HG03108 (cell line): Measurements from ENCODE around the gene OGA.

Source experiments
- ATAC-seq: cut with Tn5 transposase; IDR thresholded peaks from one replicate; pipeline ENCODE4 v1.9.1; 2021; ENCODE audit warnings: moderate library complexity; ENCODE audit not compliant: unreplicated experiment

The OGA gene

DNA sequence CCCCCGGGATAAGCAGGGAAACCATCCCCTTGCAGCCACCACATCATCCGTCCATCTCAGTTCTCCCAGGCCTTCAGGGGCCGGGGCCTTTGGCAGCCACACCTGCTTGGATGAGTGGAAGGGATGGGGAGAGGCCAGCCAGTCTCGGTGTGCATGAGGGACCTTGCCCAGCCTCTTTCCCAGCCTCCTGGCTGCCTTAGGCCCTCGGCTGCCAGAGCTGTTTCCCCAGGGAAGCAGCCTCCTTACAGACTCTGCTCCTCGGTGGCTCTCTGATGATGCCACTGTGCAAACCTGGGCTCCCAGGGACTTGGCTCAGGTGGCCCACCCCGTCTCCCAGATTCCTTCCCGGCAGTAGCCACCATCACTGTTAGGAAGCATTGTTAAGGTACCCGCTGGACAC is 57.0 kb downstream of the OGA start:
- ATAC-seq, result no peak

DNA sequence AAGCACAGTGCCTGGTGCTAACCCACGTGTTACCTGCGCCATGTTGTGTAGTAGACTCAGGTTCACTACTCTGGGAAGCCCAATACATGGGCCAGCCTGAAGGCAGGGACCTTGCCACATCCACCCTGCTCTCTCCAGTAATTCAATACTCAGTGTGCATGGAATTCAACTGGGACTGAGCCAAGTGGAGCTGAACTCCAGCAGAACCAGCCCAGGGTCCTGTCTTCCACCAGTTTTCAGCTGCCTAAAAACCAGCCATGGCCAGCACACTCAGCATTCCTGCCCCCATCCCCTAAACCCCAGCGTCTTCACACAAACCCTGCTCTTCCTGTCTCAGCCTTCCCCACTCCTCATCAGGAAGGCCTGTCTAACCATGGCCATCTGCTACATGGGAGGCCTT is 57.7 kb downstream of the OGA start:
- ATAC-seq, result no peak

DNA sequence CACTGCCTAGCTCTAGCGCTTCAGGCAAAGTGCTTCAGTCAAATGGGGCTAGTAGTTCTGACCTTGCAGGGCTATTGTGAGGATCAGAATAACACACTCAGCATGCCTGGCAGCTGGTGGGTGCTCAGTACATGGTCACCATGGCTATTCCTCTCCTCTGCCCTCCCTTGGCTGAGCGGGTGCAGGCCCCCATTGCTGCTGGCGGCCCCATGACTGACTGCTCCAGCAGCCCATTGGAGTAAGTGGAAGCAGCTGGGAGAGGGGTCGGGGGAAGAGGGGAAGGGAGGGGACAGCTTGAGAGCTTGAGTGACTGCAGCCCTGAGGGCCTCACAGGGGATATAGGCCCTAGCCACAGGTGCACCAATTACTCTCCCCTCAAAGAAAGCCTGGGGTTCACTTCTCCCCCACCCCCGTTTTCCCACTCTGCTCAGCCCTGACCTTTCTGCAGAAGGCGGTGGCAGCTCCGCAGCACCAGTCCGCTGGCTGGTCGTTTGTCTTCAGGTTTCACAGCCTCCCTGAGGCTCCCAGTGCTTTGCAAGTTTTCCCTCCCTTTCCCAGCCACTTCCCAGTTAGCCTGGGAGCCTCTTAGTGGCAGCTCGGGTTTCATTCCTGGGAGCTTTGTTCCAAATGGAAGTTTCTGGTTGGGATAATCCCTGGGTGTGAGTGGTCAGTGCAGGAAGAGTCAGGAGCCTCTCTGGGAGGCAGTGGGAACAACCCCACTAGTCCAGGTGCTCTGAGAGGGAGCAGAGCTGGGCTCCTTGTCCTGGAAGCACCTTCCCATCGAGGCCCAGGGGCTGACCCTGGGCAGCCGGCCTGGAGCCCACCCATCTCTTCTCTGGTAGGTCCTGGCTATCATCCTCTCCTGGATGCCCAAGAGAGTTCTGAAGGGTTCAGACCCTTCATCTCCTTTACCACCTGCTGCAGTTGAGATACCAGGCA is 58.7 kb downstream of the OGA start:
- no peak for ATAC-seq

DNA sequence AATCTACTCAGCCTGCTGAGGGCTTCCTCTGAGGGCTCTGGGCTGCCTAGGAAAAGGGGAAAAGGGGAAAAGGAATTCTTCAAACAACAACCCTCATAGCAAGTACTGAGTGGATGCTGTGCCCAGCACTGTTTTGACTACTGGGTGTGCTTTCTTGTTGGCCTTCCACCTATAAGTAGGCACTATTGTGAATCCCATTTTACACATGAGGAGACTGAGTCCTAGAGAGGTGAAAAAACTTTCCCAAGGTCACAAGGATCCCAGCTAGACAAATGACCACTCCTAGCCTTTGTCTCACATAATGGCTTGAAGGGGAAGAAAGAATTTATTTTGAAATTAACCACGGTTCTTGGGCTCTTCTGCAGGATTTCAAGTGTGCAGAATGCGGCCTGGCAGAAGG is 59.4 kb downstream of the OGA start:
- ATAC-seq, result no peak

DNA sequence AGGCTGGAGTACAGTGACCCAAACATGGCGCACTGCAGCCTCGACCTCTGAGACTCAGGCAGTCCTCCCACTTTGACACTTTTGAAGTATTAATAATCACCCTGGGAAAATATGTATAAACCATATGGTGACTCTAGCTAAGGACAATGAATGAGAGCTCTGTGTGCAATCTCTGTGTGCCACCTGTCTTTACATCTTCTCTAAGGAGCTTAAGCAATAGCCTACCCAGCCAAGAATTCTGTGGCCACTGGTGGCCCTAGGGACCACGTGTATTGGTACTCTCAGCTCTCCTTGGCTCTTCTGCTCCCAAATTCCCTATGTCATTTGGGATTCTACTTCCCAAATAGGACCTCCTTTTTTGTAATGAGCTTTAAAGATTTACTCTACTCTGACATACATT is 66.0 kb downstream of the OGA start:
- no peak for ATAC-seq

DNA sequence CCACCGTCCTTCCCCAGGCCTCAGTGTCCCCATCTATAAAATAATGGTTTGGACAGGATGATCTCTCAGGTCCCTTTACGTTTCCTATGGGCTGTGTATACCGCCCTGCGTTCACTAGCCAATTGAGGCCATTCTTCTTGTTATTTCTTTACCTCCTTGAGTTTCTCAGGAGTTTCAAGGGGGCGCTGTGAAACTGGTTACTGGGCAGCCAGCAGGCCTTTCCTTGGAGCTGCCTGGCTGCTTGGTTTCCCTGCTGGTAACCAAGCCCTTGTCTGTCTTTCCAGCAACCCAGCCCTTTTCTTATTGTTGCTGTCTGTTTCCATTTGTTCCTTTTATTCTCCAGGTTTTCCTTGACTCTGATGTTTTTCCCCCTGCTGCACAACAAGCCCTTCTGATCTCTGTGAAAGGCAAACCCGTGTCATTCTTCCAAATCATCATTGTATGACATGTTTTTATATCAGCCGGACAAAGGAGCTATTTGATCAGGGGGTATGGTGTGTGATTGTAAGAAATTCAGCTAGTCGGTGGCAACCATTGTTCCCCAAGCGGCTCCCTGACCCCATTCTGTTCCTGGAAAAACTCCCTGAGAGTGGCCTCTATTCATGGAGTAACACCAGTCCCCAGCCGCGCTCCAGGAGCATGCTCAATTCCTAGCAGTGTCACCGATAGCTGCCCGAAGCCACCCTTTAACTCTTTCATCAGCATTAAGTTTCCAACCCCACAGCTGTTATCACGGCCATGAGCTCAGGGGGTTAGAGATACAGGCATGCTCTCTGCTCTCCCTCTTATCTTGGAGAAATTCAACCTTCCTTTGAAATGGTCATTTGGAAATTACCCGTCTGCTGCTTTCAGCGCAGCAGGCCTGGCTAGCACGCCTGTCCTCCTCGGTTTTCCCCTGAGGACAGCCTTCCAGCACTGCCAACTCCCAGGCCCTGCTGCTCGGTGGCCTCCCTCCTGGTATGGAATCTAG is 68.9 kb downstream of the OGA start:
- no peak for ATAC-seq

DNA sequence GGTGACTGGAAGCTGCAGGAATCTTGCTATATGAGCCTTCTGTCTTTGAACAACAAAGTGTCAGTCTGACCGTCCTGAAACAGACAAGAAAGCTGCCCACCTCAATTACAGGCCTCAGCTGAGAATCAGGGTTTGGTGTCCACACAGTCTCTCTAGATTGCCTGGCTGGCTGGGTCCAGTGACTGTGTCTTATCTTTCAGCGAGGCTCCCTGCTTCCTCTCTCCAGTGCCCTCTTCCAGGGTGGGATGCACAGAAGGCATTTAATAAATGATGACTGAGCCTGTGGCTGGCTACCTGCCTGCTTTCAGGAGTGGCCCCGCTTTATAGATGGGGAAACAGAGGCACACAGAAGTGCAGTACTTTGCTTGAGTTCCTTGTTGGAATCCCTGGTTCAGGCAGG is 69.7 kb downstream of the OGA start:
- ATAC-seq, result no peak

DNA sequence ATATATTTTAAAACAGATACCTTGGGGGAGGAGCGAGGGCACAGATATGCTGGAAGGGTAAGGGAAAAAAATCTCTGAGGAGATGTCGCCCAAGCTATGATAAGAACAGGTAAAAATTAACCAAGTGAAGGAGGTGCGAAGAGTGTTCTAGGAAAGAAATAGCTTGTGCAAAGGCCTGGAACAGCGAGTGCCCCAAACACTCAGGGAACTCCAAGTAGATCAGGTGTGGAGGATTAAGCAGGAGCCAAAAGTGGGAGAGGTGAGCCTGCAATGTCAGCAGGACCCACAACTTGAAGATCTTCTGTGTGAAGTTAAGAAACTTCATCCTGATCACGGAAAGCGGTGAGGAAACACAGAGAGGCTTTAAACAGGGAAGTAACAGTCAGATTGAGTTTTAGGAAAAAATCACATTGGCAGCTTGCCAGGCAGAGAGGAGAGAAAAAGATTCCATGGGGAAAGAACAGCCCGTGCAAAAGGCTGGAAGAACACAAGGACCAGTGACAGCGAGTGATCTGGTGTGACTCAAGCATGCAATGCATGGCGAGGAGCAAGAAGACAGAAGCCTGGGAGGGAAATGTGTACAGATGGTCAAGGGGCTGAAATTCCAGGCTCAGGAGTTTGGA is 73.1 kb downstream of the OGA start:
- no peak for ATAC-seq

DNA sequence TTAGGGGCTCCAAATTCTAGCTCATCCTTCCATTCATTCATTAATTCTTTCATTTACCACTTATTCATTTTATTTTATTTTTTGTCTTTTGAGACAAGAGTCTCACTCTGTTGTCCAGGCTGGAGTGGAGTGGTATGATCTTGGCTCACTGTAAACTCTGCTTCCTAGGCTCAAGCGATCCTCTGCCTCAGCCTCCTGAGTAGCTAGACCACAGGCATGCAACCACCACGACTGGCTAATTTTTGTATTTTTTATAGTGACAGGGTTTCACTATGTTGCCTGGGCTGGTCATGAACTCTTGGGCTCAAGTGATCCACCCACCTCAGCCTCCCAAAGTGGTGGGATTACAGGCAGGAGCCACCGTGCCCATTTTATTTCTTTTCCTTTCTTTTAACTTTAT is 74.0 kb downstream of the OGA start:
- no peak for ATAC-seq

DNA sequence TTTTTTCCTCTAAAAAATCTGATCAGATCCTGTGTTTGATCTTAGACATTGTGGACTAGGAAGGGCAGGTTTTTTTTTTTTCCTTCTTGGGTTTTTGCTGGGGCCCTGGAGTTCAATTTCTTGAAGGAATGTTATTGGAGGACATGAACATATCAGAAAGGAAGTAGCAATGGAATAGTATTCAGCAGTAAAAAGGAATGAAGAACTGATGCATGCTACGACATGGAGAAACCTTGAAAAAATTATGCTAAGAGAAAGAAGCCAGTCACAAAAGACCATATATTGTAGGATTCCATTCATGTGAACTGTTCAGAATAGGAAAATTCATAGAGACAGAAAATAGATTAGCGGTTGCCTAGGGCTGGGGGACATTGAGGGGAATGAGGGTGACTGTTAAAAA is 76.3 kb downstream of the OGA start:
- no peak for ATAC-seq

DNA sequence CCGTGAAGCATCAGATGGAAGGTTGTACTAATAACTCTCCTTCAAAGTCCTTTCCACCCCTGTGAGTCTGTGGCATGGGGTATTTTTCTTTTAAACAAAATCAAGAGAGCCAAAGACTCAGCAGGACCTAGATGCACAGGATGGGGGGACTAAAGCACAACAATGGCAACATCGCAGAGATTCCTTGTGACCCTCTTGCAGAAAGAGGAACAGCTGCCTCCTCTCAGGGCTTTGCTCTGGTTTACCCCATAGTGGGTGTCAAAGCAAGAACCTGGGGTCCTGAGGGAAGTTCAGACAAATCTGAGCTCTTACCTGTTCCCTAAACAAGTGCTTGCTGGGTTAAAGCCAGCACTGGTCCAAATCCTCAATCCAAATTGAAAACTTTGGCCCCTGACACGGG is 81.6 kb downstream of the OGA start:
- no peak for ATAC-seq
